HG02678 (cell line): ENCODE results near the gene SHF.

Source experiments
- ATAC-seq: cut with Tn5 transposase; IDR thresholded peaks from one replicate; pipeline ENCODE4 v1.9.1; 2021; ENCODE audit warnings: mild to moderate bottlenecking, moderate library complexity; ENCODE audit not compliant: unreplicated experiment

The SHF gene

DNA sequence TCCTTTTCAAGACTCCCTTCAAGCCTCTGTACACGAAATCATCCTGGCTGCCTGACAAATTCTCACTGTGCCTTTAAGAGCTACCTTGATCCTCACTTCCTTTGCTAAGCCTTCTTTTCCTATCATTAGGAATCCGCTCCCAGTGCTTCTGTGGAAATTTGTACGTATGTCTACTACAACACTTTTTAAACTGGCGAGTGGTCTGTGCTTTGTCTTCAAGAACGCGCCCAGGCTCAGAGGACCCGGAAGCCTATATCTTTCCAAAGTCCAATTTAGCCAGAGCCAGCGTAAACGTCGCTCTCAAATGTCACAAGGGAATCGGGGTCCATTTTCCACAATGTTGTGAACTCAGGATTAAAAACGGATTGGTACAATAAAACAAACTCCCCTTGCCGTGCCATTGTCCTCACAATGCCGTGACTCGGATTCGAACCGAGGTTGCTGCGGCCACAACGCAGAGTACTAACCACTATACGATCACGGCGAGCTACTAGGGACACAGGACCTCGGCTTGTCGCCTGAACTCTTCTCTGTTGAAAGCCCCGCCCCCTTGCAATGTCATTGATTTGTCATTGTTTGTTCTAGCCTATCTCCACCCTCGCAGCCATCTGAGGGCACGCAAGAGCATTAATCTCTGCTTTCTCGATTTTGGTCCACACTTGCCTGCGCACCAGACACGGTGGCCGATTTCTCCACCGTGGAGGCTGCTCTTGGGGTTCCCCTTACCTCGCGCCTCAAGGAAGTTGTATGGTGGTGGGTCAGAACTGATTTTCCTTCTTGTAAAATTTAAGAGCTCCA is 12.4 kb upstream of the SHF start:
- peak; percentile 47 for ATAC-seq

DNA sequence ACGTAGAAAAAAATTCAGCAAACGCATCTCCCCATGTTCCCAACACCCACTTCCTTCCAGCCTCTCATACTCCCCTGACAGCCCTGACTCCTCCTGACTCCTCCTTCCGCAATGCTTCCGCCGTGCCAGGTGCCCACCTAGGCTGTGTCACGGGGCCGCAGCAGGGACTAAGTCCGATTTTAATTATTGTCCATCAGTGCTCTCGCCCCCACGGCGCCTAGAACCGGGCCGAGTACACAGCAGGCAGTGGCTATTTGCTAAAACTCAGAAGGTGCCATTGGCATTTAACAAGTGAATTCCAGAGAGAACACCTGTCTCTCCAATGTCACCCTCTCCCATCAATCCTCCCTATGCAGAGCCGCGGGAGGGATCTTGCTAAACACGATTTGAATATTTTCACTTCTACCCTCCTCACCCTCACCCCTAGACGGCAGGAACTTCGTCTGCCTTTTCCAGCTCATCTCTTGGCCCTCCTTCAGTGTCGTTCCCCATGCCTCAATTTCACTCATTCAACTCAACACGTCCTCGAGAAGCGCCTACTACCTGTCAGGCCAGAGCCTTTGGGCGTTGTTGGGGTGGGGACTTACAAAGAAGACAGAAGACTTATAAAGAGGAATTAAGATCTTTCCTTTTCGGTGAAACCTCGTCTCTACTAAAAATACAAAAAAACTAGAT is 11.5 kb upstream of the SHF start:
- peak; percentile 9 for ATAC-seq

DNA sequence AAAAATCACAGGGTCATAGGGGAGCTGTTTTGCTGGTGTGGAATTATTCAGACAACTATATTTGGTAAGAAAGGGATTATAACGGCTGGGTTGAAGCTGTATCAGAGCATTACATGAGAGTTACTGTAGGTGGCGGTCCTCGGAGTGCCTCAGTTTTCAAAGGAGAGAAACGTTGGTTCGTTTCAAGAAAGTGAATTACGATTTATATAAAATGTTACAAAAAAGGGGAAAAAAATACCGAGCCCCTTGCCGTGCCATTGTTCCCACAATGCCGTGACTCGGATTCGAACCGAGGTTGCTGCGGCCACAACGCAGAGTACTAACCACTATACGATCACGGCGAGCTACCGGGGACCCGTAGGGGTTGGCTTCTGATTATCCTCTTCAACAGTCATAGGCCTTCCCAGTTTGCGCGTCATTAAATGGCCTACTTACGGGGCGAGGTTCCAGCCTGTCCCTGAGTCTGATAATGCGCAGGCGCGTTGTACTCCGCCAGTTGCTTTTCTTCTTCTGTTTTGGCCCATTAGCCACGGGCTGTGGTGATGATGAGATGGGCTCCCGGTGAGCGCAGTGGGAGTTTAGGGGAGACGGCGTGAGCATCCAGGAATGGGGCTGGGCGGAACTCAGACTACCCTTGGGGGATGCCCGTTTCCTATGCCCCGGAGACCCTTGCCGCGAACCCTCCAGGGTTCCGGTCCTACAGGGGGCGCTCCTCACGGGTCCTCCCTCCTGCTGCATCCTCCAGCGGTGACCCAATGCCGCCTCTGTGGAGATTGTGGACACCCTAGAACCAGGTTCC is 10.8 kb upstream of the SHF start:
- ATAC-seq, result peak; percentile 56

DNA sequence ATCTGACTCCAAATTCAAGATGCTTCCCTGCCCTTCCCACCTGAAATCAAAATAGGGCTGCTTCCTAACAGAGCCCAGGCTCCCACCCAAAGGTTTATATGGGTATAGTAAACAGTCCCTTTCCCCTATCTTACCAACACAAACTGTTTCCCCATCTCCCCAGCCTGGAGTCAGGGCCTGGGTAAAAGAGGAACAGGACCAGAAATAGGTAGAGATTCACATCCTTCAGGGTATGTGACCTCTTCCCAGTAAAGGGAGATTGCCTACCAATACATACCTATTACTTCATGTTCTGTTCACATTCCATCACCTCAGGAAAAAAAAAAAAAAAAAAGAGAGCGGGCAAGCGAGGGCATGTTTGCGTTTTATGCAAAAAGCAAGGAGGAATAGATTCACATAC is 9.7 kb upstream of the SHF start:
- ATAC-seq, result no peak

DNA sequence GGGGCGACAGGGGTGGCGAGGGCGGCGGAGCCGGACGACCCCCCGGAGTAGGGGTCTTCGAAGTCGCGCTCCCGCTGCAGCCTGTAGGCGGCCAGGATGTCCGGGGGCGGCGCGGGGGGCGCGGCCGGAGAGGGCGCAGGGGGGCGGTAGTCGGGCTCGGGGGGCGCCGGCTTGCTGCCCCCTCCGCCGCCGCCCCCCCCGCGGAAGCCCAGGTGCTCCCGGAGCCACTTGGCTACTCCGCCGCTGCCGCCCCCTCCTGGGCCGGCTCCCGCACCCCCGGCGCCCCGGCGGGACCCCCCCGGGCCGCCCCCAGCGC is 230 bp downstream of the SHF start:
- peak; percentile 2 for ATAC-seq

DNA sequence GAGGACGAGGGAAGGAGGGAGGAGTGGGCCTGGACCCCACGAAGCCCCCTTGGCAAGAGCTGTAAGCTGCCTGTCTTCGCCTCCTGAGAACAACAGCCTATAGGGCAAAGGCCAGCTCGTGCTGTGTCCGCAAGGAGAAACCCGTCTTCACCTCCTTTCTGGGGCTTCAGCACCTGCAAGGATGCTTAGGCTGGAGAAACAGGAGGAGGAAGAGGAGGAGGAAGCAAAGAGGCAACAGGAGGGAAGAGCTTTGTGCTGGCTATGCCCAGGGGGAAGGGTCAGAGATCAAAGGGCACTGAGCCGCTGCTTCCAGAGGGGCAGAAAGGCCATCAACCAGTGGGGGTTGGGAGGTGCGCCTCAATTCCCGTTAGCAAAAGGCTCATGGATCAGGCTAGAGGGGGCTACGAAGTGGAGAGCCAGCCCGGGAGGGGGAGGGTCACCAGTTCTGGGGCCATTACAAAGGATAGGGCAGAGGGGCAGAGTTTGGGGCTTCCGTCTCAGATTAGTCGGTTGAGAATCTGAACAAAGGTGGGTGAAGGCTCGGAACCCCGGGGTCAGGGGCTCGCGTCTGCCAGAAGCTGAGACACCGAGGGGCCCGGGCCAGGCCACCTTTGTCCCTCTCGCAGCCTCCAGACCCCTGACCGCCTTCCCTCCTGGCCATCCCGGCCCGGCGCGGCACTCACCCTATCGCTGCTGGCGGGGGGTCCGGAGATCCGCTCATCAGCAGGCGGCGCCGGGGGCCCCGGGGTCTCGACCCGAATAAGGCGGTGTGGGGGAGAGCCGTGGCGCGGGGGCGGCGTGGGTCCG is 792 bp downstream of the SHF start:
- ATAC-seq, result no peak

DNA sequence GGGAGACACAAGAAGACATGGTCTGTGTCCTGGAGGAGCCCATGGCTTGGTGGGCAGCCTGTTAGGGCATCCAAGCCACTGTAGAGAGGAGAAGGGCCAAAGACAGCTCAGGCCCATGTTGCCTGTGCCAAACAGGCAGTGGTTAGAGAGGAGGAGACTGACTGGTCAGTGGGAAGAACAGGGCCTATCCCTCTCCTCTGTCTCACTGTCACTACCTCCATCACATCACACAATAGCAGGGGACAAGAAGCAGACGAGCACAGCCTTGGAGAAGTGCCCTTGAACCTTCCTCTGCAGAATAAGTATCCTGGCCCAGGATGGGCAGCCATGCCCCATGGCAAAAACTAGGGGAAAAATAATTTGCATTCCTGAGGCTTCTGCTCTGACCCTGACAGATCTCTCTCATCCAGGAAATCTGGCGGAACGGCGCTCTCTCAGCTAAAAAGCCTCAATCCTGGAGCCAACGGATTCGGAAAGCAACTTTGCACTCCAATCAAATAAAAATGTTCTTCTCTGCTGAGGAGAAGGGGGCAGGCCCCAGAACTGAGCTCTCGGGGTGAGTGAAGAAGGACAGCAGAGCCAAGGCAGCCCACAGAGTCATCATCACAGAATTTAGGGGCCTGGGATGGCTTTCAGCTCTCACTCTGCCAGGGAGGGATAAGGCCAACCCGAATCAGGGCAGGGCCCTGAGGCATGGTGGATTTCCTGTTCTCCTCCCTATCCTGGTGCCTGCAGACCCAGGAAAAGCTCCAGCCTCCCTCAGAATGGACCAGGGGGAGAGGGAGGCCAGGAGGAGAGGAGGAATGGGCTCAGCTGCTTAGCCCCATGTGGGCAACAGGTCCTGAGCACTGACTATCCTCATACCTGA is 1.6 kb downstream of the SHF start:
- no peak for ATAC-seq

DNA sequence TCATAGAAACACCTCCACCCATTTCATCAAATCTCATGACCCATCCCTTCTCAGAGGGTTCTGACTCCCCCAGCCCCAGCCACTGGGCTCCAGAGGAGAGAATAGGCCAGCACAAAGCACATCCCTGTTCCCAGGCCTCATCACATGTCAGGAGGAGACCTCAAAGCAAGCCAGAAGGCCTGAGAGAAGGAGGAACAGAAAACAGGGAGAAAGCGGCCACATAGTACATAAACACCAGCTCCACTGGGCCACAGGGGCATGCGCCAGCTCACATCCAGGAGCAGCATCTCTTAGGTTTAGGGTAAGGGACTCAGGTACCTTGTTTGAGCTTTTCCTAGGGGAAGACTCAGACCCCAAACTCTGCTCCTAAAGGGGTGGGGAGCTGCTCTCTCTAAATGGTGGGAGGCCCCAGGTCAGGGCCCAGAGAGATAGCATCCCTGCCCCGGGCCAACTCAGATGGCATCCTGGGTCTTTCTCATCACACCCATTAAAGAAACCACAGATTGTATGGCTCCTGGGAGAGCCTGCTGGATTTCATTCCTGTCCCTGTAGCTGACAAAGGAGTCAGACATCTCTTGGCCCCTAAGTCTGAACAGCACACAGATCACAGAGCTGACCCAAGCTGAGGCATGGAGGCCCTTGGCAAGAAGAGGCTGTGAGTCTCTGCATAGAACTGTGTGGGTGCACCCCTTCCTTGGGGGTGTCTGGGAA is 2.5 kb downstream of the SHF start:
- ATAC-seq, result no peak

DNA sequence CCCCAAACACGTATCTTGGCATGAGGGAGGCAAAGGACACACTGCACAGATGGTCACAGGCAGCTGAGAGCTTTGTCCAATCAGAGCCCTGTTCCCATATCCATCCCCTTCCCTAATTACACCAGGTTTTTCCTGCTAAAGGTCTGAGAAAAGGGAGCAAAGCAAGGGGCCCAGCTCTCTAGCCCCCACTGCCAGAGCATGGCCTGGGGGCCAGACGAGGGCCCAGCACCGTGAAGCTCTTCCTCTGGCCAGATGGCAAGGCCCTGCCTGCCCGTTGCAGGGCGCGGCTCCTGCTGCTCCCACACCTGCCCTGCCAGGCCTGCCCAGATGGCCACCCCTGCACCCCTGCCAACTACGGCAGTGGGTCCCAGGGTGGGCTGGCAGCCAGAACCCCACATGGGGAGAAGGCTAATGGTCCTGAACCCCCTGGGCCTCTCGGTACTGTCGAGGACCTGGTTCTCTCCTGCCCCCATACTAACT is 3.2 kb downstream of the SHF start:
- ATAC-seq, result no peak

DNA sequence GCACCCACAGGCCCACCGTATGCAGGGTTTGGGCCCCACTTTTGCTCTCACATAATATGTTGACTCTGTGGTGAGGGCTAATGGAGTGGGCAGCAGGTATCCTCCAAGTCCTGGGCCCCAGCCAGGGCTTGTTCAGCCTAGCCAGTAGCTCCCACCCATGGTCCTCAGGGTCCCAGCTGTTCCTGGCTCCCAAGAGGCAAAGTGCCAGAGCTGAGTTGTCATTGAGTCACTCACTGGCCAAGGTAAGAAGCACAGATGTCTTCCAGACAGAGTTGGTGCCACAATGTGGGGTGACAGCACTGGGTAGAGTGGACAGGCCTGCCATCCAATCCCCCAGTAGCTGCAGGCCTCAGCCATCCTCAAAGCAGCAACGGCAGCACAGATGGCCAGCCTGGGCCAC is 4.3 kb downstream of the SHF start:
- ATAC-seq, result no peak

DNA sequence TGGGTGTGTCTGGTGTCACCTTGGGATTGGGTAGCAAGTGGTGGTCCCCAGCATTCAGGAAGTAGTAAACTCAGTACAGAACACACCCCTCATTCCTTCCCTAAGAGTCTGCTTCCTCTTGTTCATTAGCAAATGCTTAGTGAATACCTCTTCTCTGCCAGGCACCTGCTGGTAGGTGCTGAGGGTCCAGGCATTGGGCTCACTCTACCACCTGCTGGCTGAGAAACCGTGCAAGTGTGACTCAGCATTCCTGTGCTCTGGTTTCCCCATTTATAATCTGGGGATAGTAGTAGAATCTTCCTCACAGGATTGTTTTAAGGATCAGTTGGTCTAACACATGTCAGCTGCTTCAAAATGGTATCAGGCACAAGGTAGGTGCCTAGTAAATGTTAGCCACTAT is 4.8 kb downstream of the SHF start:
- no peak for ATAC-seq

DNA sequence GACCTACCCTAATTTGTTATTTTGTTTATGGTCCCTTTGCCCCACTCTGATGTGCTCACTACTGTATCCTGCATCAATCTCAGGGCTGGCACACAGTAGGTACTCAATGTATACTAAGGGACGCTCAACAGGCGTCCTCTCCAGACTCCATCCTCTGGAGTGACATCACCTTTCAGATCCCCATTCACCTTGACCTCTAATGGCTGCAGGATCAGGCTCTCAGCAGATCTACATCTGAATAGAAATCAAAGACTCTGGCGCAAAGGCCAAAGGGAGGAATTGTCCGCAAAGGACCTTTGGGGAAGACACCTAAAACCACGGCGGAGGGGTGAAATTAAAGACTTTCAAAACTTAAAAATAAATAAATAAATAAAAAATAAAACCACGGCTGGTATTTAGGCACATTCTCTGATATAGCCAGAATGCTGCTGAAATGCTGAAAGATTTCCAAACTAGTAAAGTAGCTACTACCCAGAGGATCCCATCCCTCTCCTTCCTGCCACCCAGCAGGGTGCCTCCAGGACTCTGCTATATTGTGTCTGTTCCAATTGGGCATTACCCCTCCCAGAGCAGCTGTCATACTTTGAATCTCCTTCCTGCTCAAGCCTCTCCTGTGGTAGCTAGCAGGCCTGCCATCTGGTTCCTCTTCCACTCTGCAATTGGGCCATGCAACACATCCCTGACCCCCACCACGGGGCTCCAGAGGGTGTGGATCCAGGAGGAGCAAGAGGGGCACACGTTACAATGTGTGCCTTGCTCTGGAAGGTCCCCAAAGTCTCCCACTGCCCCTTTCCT is 6.1 kb downstream of the SHF start:
- no peak for ATAC-seq

DNA sequence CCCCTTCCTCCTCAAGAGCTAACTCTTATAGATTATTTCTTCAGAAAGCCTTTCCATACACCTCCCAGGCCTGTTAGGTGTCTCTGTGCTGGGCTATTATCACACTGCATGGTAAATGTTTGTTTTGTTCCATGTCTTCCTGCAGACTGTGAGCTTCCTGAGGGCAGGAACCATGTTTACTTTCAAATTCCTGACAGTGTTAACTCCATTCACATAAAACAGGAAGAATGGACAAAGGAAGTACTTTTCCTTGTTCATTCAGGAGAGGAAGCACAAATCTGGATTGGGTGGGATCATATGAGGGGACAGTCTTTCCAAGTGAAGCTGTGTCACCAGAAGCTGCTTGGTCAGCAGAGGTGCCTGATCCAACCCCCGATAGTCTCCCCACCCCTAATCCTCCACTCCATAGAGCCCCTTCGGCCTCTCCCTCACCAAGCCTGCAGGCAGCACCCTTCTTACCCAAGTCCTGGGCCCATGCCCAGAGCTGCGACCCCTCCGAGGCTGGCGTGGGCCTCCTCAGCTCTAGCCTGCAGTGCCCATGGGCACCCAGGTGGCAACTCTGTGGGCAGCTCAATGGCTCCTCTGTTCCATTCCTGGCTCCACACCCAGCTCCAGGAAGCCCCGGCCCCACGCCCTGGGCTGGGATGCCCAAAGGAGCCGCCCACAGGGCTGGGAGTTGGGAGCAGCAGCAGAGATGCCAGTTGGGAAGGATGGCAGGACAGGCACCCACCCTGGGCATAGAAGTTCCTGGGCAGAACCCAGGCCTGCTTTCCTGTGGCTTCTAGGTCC is 6.9 kb downstream of the SHF start:
- ATAC-seq, result no peak

DNA sequence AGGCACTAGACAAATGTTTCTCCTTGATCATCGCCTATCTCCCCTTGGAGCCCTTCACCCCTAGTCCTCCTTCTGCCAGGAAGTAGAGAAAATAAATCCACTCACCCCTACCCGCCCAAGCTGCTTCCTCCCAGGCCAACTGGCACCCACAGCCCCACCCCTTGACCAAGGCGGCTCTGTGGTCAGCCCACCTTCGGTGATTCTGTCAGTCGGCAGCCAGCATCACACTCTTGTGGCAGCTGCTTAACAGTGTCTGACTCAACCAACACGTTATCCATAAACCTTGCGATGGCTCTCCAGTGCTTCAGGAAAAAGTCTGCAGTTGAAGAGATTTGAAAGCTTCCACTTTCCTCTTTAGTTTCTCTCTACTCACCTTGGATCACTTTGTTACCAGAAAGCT is 7.6 kb downstream of the SHF start:
- ATAC-seq, result no peak

DNA sequence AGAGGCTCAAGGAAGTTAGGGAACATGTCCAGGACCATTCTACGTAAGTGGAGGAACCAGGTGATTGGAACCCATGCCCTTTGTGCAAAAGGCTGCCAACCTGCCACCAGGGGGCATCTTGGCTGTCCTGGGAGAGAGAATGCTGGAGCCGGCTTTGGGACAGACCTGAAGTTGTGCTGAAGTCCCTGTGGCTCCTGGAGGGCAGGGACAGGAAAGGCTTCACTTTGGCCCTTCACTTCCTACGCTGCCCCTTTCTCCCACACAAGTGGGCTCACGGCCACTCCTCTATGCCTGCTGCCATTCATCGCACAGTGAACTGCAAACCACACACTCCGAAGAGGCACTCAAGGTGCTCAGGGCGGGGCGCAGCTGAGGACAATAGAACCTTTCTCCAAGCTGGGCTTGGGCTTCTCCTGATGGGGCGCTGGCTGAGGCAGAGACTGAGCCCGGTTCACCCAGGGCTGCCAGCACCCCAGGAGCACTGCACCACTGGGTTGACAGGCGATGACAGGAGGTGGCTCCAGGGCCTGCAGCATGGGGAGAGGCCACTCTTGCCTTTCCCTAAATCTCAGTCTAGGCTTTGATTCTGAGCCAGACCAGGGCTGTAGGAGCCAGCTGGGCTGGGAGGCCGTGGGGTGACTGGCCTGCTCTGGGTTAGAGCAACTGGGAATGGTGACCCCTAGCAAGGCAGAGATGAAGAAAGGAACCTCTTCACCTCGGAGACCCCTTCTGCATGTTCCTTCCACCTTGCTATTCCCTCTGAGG is 8.4 kb downstream of the SHF start:
- ATAC-seq, result no peak

DNA sequence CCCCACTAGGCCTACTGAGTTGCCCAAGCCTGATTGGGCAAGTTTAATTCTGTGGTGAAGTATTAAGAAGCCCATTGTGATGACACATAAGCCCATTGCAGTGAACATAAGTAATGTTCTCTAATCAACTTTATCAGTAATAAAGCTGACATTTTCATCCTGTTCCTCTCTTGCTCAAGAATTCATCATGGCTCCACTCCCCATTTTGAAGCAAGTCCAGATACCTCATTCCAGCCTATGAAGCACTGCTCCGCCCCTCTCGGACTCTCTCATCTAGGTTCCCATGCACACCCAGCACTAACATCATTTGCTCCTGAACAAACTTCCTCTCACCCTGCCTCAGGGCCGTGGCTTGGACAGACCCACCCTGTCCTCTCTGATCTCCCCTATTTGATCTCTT is 10.5 kb downstream of the SHF start:
- ATAC-seq, result no peak

DNA sequence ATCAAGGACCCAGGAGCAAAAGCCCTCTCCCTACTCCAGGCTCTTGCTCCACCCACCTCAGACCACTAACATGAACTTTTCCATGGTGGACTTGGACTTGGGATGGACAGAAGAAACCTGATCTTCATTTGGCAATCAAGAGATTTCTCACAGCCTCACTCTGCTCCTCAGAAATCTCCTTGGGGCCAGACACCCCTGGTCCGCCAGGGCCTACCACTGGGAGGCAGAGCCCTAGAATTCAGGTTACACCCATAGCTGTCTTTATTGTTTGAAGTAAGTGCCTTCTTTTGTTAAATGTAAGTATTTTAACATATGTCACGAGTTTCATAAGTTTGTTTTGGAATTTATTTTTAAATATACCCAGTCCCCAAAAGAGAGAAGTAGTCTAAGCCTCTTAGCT is 13.2 kb downstream of the SHF start:
- no peak for ATAC-seq
